ENCODE measurements around the gene FAM20C.

The FAM20C gene

GRCh38 chr7:191981-192649 lies at the start of gene FAM20C:
Gene FAM20C, plus strand, starts transcription at chr7:192571. Its CDS starts 629 bp downstream, at chr7:193200.
- in situ Hi-C loops (cut with MboI; ENCODE audit: low pct_unique_long_range_greater_than_20kb, low sequenced_read_pairs) = no loop called here
- DNase-seq = peak; percentile 58

DNA sequence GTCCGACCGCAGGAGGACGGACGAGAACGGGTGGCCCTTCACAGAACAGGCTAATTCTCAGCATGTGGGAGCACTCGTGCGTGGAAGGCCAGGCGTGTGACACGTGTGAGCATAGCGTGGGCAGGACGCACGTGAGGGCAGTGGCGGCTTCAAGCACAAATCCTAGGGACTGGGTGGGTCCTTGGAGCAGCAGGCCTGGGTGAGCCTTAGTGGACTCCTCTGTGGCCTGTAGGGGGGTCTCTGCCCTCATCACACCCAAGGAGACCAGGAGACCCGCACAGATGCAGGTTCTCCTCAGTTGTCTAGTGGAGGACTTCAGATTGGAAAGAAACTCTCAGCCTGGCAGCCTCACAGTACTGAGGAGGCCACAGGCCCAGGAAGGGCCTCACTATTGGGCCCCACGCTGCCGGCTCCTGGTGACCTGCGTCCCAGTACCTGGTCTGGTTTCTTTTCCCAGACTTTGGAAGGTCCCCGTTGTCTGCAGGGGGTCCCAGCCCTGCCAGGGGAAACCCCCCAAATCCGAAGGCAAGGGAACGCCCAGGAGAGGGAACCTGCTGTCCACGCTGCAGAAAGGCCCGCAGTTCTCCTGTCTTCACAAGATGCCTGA lies 49.1 kb upstream of the FAM20C start:
- in situ Hi-C loops (cut with MboI; ENCODE audit: low pct_unique_long_range_greater_than_20kb, low sequenced_read_pairs) = no loop called here
- no peak for DNase-seq

- in situ Hi-C loops (cut with MboI; ENCODE audit: low pct_unique_long_range_greater_than_20kb, low sequenced_read_pairs) = no loop called here
- DNase-seq = no peak
These were observed 48.4 kb upstream of the FAM20C start for GRCh38 chr7:143811-144453.

GRCh38 chr7:144454-144826 lies 47.9 kb upstream of the FAM20C start:
- DNase-seq = no peak
- in situ Hi-C loops (cut with MboI; ENCODE audit: low pct_unique_long_range_greater_than_20kb, low sequenced_read_pairs) = no loop called here

DNA sequence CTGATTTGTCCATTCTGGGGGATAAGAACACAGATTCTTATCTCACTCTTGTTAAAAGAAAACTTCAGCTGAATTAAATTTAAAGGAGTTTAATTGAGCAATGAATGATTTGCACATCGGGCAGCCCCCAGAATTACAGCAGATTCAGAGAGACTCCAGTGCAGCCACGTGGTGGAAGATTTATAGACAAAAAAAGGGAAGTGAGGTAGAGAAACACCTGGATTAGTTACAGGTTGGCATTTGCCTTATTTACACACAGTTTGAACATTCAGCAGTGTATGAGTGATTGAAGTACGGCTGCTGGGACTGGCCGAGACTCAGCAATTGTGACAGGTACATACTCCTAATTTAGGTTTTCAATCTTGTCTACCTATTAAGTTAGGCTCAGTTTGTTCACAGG lies 46.5 kb upstream of the FAM20C start:
- in situ Hi-C loops (cut with MboI; ENCODE audit: low pct_unique_long_range_greater_than_20kb, low sequenced_read_pairs) = no loop called here
- no peak for DNase-seq

DNA sequence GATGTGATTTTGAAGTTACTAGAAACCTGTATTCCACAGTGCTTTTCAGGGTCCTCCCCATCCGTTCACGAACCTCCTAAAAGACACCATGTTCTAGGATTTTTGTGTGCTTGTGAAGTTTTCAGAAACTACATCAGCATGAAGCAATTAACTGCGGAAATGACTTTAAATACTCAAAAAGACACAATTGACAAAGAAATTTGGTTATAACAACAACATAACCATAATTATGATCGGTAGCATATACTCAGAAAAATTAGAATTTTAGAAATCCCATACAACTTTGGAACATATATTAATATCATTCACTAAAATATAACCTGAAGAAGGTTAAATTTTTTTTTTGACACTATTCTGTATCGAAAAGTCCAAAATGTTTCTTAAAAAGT lies 43.8 kb upstream of the FAM20C start:
- DNase-seq = no peak
- in situ Hi-C loops (cut with MboI; ENCODE audit: low pct_unique_long_range_greater_than_20kb, low sequenced_read_pairs) = no loop called here

- in situ Hi-C loops (cut with MboI; ENCODE audit: low pct_unique_long_range_greater_than_20kb, low sequenced_read_pairs) = no loop called here
- peak; percentile 97 for DNase-seq
These were observed 43.2 kb upstream of the FAM20C start for GRCh38 chr7:148932-149790.

DNA sequence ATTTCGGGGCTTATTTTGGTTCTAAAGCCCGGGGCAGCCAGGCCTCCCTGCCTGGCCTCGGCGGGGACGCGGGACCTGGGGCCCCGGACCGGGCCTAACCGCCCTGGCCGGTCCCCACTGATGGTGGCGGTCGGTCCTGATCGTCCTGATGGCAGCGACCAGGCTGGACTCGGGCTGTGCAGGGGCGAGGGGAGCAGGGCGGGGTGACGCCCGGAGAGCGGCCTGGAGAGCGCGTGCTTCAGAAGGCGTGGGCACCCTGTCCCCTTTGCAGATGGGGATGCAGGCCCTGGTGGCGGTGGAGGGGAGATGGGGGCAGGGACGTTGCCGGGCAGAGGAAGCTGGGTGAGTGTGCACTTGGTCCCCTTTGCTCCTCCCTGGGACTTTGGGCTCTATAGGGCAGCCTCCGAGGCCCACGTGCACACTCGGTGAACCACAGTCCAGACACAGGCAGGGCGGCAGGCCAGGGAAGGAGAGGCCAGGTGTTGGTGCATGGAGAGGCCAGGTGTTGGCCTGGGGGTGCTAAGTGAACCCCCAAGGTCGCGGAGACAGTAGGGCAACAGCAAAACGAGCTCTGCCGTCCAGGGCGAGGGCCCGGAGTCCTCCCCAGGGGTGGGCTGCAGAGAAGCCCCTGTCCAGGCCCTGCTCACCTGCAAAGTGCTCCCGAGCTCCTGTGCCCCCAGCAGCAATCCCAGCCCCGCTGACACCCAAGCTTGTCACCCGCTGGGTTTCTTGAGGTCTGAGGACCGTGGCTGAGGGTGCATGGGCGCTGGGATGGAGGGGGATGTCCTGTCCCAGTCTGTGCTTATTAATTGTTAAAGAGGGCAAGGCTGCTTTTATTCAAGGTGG lies 42.4 kb upstream of the FAM20C start:
- in situ Hi-C loops (cut with MboI; ENCODE audit: low pct_unique_long_range_greater_than_20kb, low sequenced_read_pairs) = no loop called here

GRCh38 chr7:150811-151221 lies 41.6 kb upstream of the FAM20C start:
- DNase-seq = no peak

More for the DNA sequence above, 42.4 kb upstream of the FAM20C start:
- DNase-seq = no peak

GRCh38 chr7:151346-152050 lies 40.9 kb upstream of the FAM20C start:
- in situ Hi-C loops (cut with MboI; ENCODE audit: low pct_unique_long_range_greater_than_20kb, low sequenced_read_pairs) = no loop called here
- no peak for DNase-seq

More at GRCh38 chr7:150811-151221, 41.6 kb upstream of the FAM20C start:
- in situ Hi-C loops (cut with MboI; ENCODE audit: low pct_unique_long_range_greater_than_20kb, low sequenced_read_pairs) = no loop called here

DNA sequence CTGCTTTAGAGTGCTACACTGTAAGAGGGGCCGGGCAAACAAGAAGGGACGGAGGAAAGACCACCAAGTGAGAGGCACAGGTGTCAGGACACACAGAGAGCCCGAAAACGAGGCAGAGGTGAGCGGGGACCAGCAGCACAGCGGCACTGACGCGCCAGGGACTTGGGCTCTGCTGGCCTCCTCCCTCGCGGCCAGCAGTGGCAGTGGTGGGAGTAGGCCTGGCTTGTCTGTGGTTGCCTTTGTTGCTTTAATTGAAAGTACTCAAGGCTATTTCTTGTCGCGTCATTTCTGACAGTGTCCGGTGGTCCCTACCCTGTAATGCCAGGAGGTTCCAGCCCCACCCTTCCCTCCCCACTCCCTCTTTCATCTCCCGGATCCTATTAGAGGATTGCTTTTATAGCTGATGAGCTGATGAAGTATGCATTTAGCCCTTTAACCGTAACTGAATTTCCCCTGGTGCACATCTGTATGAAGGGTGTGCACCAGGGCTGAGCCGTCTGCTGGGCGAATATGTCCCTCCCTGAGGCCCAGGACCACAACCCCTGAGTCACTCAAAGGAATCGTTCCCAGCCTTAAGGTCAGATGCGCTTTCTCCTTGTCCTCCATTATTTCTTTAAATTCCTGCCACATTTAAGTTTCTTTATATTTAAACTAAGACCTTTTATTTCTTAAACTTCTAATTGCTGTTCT lies 39.5 kb upstream of the FAM20C start:
- no peak for DNase-seq
- in situ Hi-C loops (cut with MboI; ENCODE audit: low pct_unique_long_range_greater_than_20kb, low sequenced_read_pairs) = no loop called here

DNA sequence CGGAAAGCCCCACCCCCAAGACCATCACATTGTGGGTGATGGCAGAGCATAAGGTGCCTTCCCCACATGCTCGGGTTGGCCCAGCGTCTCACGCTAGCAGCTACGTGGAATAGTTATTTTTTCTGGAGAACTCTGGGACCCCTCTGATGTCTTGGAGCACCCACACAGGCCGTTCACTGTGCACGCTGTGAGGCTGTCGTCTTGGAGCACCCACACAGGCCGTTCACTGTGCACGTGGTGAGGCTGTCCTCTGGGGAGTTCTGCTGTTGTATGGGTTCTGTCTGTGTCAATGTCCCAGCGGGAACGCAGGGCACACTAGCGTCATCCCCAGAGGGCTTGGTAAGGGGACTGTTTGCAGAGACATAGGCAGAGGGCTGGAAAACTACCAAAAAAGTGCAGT lies 38.8 kb upstream of the FAM20C start:
- no peak for DNase-seq
- in situ Hi-C loops (cut with MboI; ENCODE audit: low pct_unique_long_range_greater_than_20kb, low sequenced_read_pairs) = no loop called here

DNA sequence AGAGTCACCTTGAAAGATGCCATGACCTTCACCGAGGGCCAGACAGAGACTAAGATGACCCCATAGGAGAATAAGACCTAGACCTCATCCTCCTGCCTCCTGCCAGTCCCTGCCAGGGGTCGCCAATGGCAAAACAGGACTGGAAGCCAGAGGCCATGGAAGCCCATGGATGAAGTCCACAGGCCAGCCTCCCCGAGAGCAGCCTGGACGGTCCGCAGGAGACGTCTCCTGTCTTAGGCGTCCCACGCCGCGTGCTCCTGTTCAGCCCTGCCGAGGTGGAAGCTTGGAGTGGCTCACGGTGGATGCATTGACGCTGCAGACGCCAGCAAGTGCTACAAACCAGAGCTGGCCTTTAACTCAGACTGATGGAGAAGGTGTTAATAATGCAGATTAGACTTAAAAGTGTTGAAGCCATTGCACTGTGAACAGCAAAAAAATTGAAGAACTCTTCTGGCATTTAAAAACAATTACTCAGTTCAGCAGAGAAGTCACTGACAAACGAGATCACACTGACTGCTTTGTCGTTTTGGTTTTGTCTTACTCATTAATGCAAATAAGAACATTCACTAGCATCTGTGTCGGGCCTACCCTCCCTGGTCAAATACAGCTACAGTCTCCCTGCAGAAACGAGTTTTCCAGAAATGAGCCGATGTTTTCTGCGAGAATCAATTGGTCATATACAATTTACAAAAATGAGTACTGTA lies 38.1 kb upstream of the FAM20C start:
- DNase-seq = no peak
- in situ Hi-C loops (cut with MboI; ENCODE audit: low pct_unique_long_range_greater_than_20kb, low sequenced_read_pairs) = no loop called here

- no peak for DNase-seq
- in situ Hi-C loops (cut with MboI; ENCODE audit: low pct_unique_long_range_greater_than_20kb, low sequenced_read_pairs) = no loop called here
These were observed 36.9 kb upstream of the FAM20C start for GRCh38 chr7:155469-155900.

- in situ Hi-C loops (cut with MboI; ENCODE audit: low pct_unique_long_range_greater_than_20kb, low sequenced_read_pairs) = no loop called here
- DNase-seq = no peak
These were observed 36.0 kb upstream of the FAM20C start for GRCh38 chr7:156111-157007.

DNA sequence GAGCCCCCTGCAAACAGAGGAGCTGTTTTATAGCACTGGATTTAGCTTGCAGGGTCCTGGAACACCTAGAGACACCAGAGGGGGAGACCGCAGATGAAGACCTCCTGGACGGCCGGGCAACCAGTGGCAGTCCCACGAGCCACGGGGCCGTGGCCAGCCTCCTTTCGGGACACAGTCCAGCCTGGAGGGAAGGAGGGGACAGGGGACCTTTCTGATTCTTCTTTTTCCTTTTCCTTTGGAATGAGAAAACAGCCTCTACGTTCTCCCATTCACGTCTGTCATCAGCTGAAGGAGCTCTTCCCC lies 35.4 kb upstream of the FAM20C start:
- no peak for DNase-seq
- in situ Hi-C loops (cut with MboI; ENCODE audit: low pct_unique_long_range_greater_than_20kb, low sequenced_read_pairs) = no loop called here
